IgD-negative memory B cell (primary cell): ENCODE measurements around the gene FAM204A. TPM values are rescaled to one million over a fixed set of nuclear protein-coding genes. Genes with fewer than 3 reads are reported as not detected.
A peak's percentile ranks its signal among the peaks of the same experiment; 100 is the strongest.

Experiments
- H3K27ac Mint-ChIP-seq, 3 donors: one replicate each; pipeline ENCODE4 v1.8.0; 2020 to 2022; ENCODE audit warnings: mild to moderate bottlenecking in 3 of 3, mixed read lengths in 3 of 3, moderate library complexity in 1 of 3
- H3K27me3 Mint-ChIP-seq: one replicate; pipeline ENCODE4 v1.8.0; 2021; ENCODE audit warnings: mixed read lengths
- H3K36me3 Mint-ChIP-seq: one replicate; pipeline ENCODE4 v1.8.0; 2020; ENCODE audit warnings: mild to moderate bottlenecking, mixed read lengths
- H3K4me1 Mint-ChIP-seq, 3 donors: one replicate each; pipeline ENCODE4 v1.8.0; 2020 to 2022; ENCODE audit warnings: mixed read lengths in 3 of 3, mild to moderate bottlenecking in 1 of 3
- H3K4me3 Mint-ChIP-seq, 4 donors: one replicate each; pipeline ENCODE4 v1.8.0; 2020 to 2022; ENCODE audit warnings: mild to moderate bottlenecking in 4 of 4, mixed read lengths in 4 of 4, moderate library complexity in 3 of 4
- H3K9me3 Mint-ChIP-seq, 3 donors: one replicate each; pipeline ENCODE4 v1.8.0; 2020 to 2021; ENCODE audit warnings: mixed read lengths in 3 of 3, mild to moderate bottlenecking in 1 of 3
- polyA plus RNA-seq: library from polyadenylated mRNA; unstranded; fragments of 300-500 nt; fragmentation: Illumina TruSeq; gene quantifications from one replicate; pipeline ENCODE4 v1.2.3, GENCODE V29; 2021

Gene FAM204A
- polyA plus RNA-seq = 139 TPM

- H3K36me3 Mint-ChIP-seq = no peaks in the 10 kb centered on the region
- H3K27me3 Mint-ChIP-seq = no peaks in the 10 kb centered on the region
- peak within 1 kb of the TSS; percentile 93 to 100 (median 96) for H3K4me3 Mint-ChIP-seq
- H3K27ac Mint-ChIP-seq = peak within 1 kb of the TSS; percentile 96 to 98 (median 98)
- no peaks in the 10 kb centered on the region for H3K9me3 Mint-ChIP-seq
- H3K4me1 Mint-ChIP-seq = peaks cover 27 to 41% (median 38%) of the 10 kb centered on the region in 3 donors
Measured at GRCh38 chr10:118341791-118342637, at the start of gene FAM204A. Gene FAM204A (minus strand): TSS chr10:118342324. CDS start chr10:118336415, 5,909 bp downstream.

- H3K27ac Mint-ChIP-seq = no peak overlapping the region
- no peaks in the 10 kb centered on the region for H3K36me3 Mint-ChIP-seq
- H3K4me1 Mint-ChIP-seq = peaks cover 0 to 1% (median 0%) of the 10 kb centered on the region in 3 donors
- H3K4me3 Mint-ChIP-seq = no peak overlapping the region
- H3K9me3 Mint-ChIP-seq = peaks cover 0 to 4% (median 2%) of the 10 kb centered on the region in 3 donors
- H3K27me3 Mint-ChIP-seq = peaks cover 4% of the 10 kb centered on the region
Measured at GRCh38 chr10:118383699-118384098, 41.6 kb upstream of the FAM204A start.

GRCh38 chr10:118383063-118383689 lies 41.1 kb upstream of the FAM204A start:
- Mint-ChIP-seq H3K9me3 (peaks cover 0 to 4% (median 2%) of the 10 kb centered on the region in 3 donors), H3K4me3 (no peak overlapping the region), H3K4me1 (peaks cover 0 to 1% (median 0%) of the 10 kb centered on the region in 3 donors), H3K27ac (no peak overlapping the region), H3K27me3 (peaks cover 4% of the 10 kb centered on the region), H3K36me3 (no peaks in the 10 kb centered on the region)

- H3K4me1 Mint-ChIP-seq = no peaks in the 10 kb centered on the region
- H3K27ac Mint-ChIP-seq = no peak overlapping the region
- no peaks in the 10 kb centered on the region for H3K9me3 Mint-ChIP-seq
- H3K27me3 Mint-ChIP-seq = peaks cover 4% of the 10 kb centered on the region
- H3K36me3 Mint-ChIP-seq = no peaks in the 10 kb centered on the region
- no peak overlapping the region for H3K4me3 Mint-ChIP-seq
Measured at GRCh38 chr10:118374404-118374803, 32.3 kb upstream of the FAM204A start.

GRCh38 chr10:118373786-118374185 lies 31.7 kb upstream of the FAM204A start:
- Mint-ChIP-seq H3K4me1 (no peaks in the 10 kb centered on the region), H3K27ac (no peak overlapping the region), H3K4me3 (no peak overlapping the region), H3K9me3 (no peaks in the 10 kb centered on the region), H3K27me3 (peaks cover 4% of the 10 kb centered on the region), H3K36me3 (no peaks in the 10 kb centered on the region)

GRCh38 chr10:118370499-118370898 lies 28.4 kb upstream of the FAM204A start:
- H3K36me3 Mint-ChIP-seq = peaks cover 2% of the 10 kb centered on the region
- H3K4me3 Mint-ChIP-seq = no peak overlapping the region
- no peak overlapping the region for H3K27ac Mint-ChIP-seq
- H3K9me3 Mint-ChIP-seq = peaks cover 2 to 9% (median 2%) of the 10 kb centered on the region in 3 donors
- peaks cover 4% of the 10 kb centered on the region for H3K27me3 Mint-ChIP-seq
- no peaks in the 10 kb centered on the region for H3K4me1 Mint-ChIP-seq

- H3K4me1 Mint-ChIP-seq = no peaks in the 10 kb centered on the region
- H3K27ac Mint-ChIP-seq = no peak overlapping the region
- H3K27me3 Mint-ChIP-seq = peaks cover 4% of the 10 kb centered on the region
- H3K9me3 Mint-ChIP-seq = peaks cover 2 to 15% (median 2%) of the 10 kb centered on the region in 3 donors
- peaks cover 2% of the 10 kb centered on the region for H3K36me3 Mint-ChIP-seq
- no peak overlapping the region for H3K4me3 Mint-ChIP-seq
Measured at GRCh38 chr10:118369641-118370205, 27.6 kb upstream of the FAM204A start.

- H3K4me3 Mint-ChIP-seq = no peak overlapping the region
- H3K27ac Mint-ChIP-seq = no peak overlapping the region
- H3K4me1 Mint-ChIP-seq = no peaks in the 10 kb centered on the region
- peaks cover 2% of the 10 kb centered on the region for H3K36me3 Mint-ChIP-seq
- H3K27me3 Mint-ChIP-seq = peaks cover 8% of the 10 kb centered on the region
- peaks cover 2 to 15% (median 6%) of the 10 kb centered on the region in 3 donors for H3K9me3 Mint-ChIP-seq
Measured at GRCh38 chr10:118365702-118366101, 23.6 kb upstream of the FAM204A start.

GRCh38 chr10:118362103-118362502 lies 20.0 kb upstream of the FAM204A start:
- Mint-ChIP-seq H3K27me3 (peaks cover 7% of the 10 kb centered on the region), H3K9me3 (peaks cover under 1 to 15% (median 6%) of the 10 kb centered on the region in 3 donors), H3K4me1 (no peaks in the 10 kb centered on the region)

GRCh38 chr10:118358327-118358726 lies 16.2 kb upstream of the FAM204A start:
- no peak overlapping the region for H3K4me3 Mint-ChIP-seq
- no peaks in the 10 kb centered on the region for H3K9me3 Mint-ChIP-seq
- no peaks in the 10 kb centered on the region for H3K4me1 Mint-ChIP-seq
- H3K27ac Mint-ChIP-seq = no peak overlapping the region
- peaks cover 9% of the 10 kb centered on the region for H3K27me3 Mint-ChIP-seq
- H3K36me3 Mint-ChIP-seq = no peaks in the 10 kb centered on the region

More at GRCh38 chr10:118362103-118362502, 20.0 kb upstream of the FAM204A start:
- H3K27ac Mint-ChIP-seq = no peak overlapping the region
- H3K36me3 Mint-ChIP-seq = peaks cover 2% of the 10 kb centered on the region
- no peak overlapping the region for H3K4me3 Mint-ChIP-seq

- no peaks in the 10 kb centered on the region for H3K36me3 Mint-ChIP-seq
- peaks cover 9% of the 10 kb centered on the region for H3K27me3 Mint-ChIP-seq
- no peaks in the 10 kb centered on the region for H3K4me1 Mint-ChIP-seq
- no peaks in the 10 kb centered on the region for H3K9me3 Mint-ChIP-seq
- no peak overlapping the region for H3K4me3 Mint-ChIP-seq
- H3K27ac Mint-ChIP-seq = no peak overlapping the region
Measured at GRCh38 chr10:118357841-118358240, 15.7 kb upstream of the FAM204A start.

GRCh38 chr10:118356628-118357027 lies 14.5 kb upstream of the FAM204A start:
- Mint-ChIP-seq H3K36me3 (no peaks in the 10 kb centered on the region), H3K4me3 (no peak overlapping the region), H3K27ac (no peak overlapping the region), H3K27me3 (peaks cover 9% of the 10 kb centered on the region), H3K9me3 (no peaks in the 10 kb centered on the region), H3K4me1 (no peaks in the 10 kb centered on the region)

GRCh38 chr10:118355234-118355633 lies 13.1 kb upstream of the FAM204A start:
- no peak overlapping the region for H3K27ac Mint-ChIP-seq
- no peaks in the 10 kb centered on the region for H3K4me1 Mint-ChIP-seq
- peaks cover 0 to 3% (median 0%) of the 10 kb centered on the region in 3 donors for H3K9me3 Mint-ChIP-seq
- H3K4me3 Mint-ChIP-seq = no peak overlapping the region
- no peaks in the 10 kb centered on the region for H3K36me3 Mint-ChIP-seq
- H3K27me3 Mint-ChIP-seq = peaks cover 8% of the 10 kb centered on the region

- H3K4me3 Mint-ChIP-seq = no peak overlapping the region
- no peak overlapping the region for H3K27ac Mint-ChIP-seq
- peaks cover 3% of the 10 kb centered on the region for H3K27me3 Mint-ChIP-seq
- H3K4me1 Mint-ChIP-seq = no peaks in the 10 kb centered on the region
- H3K9me3 Mint-ChIP-seq = peaks cover 0 to 3% (median 0%) of the 10 kb centered on the region in 3 donors
- no peaks in the 10 kb centered on the region for H3K36me3 Mint-ChIP-seq
Measured at GRCh38 chr10:118349235-118349634, 7.1 kb upstream of the FAM204A start.

GRCh38 chr10:118343549-118343948 lies 1.4 kb upstream of the FAM204A start:
- H3K4me3 Mint-ChIP-seq = peak overlapping the region in 1 of 4 donors; percentile 93
- H3K4me1 Mint-ChIP-seq = peaks cover 22 to 29% (median 27%) of the 10 kb centered on the region in 3 donors
- no peaks in the 10 kb centered on the region for H3K27me3 Mint-ChIP-seq
- H3K27ac Mint-ChIP-seq = peak overlapping the region in 2 of 3 donors; percentile 12 to 96
- H3K9me3 Mint-ChIP-seq = no peaks in the 10 kb centered on the region
- H3K36me3 Mint-ChIP-seq = no peaks in the 10 kb centered on the region
